Smooth muscle cell (in vitro differentiated cells): ENCODE data around the gene SCARB1. TPM values are rescaled to one million over a fixed set of nuclear protein-coding genes. Genes with fewer than 3 reads are reported as not detected.

Experiments used
- DNase-seq: peaks from one replicate; lab custom pipeline; 2025; ENCODE audit not compliant: unreplicated experiment; lab: John Stamatoyannopoulos, UW
- H2AFZ ChIP-seq: fragments of 200-600 bp; sonication (generic); 2 replicates; pipeline ENCODE4 v1.6.0; 2016; ENCODE audit warnings: antibody characterized with exemption, low read depth, mild to moderate bottlenecking
- H3F3A ChIP-seq: fragments of 200-600 bp; sonication (generic); 2 replicates; pipeline ENCODE4 v1.6.0; 2017; ENCODE audit warnings: antibody characterized with exemption, low read depth
- H3K27ac ChIP-seq: fragments of 200-600 bp; sonication (generic); 2 replicates; pipeline ENCODE4 v1.5.1; 2016; ENCODE audit warnings: low read depth, mild to moderate bottlenecking
- H3K27me3 ChIP-seq: fragments of 200-600 bp; sonication (generic); 2 replicates; pipeline ENCODE4 v1.6.1; 2016; ENCODE audit warnings: low read depth, mild to moderate bottlenecking
- H3K36me3 ChIP-seq: fragments of 200-600 bp; sonication (generic); 2 replicates; pipeline ENCODE4 v1.5.1; 2016; ENCODE audit warnings: low read depth
- H3K4me1 ChIP-seq: fragments of 200-600 bp; sonication (generic); 2 replicates; pipeline ENCODE4 v1.5.1; 2016; ENCODE audit warnings: low read depth
- H3K4me2 ChIP-seq: fragments of 200-600 bp; sonication (generic); 2 replicates; pipeline ENCODE4 v1.6.0; 2016; ENCODE audit warnings: mild to moderate bottlenecking
- H3K4me3 ChIP-seq: fragments of 200-600 bp; sonication (generic); 2 replicates; pipeline ENCODE4 v1.5.1; 2016; ENCODE audit warnings: mild to moderate bottlenecking
- H3K79me2 ChIP-seq: fragments of 200-600 bp; sonication (generic); 2 replicates; pipeline ENCODE4 v1.6.0; 2016; ENCODE audit warnings: low read depth, mild to moderate bottlenecking
- H3K9ac ChIP-seq: fragments of 200-600 bp; sonication (generic); 2 replicates; pipeline ENCODE4 v1.6.0; 2016; ENCODE audit warnings: low read depth
- H3K9me3 ChIP-seq: fragments of 200-600 bp; sonication (generic); replicated peaks from 2 replicates; pipeline ENCODE4 v1.5.1; 2016; ENCODE audit warnings: low read depth
- H4K20me1 ChIP-seq: fragments of 200-600 bp; sonication (generic); 2 replicates; pipeline ENCODE4 v1.6.0; 2016; ENCODE audit warnings: low read depth
- CTCF ChIP-seq: fragments of 200-600 bp; sonication (generic); IDR thresholded peaks from 2 replicates; pipeline ENCODE4 v1.5.1; 2017; ENCODE audit warnings: borderline replicate concordance, mild to moderate bottlenecking, antibody characterized with exemption; ENCODE audit not compliant: insufficient read depth, poor library complexity, severe bottlenecking
- WGBS: methylation state at CpG from one replicate; pipeline ENCODE4 v1.1.7; 2016; ENCODE audit warnings: low lambda C conversion rate; 5-methylcytosine and 5-hydroxymethylcytosine counted together
- polyA plus RNA-seq: library from polyadenylated mRNA; unstranded; fragments of >200 nt; fragmentation: Nextera tagmentation; extraction: Ambion mirVana; gene quantifications from 2 replicates; pipeline ENCODE4 v1.2.1, GENCODE V29; 2016
- total RNA-seq: library from RNA; depleted of rRNA; stranded (reverse); fragments of >200 nt; gene quantifications from 2 replicates; pipeline ENCODE4 v1.2.3, GENCODE V29; 2014

SCARB1 gene
- total and polyA plus RNA-seq, 2 experiments from 2014 or later: 6.8 to 10.1 TPM

GRCh38 chr12:124745891-124746570 is 117.6 kb downstream of the SCARB1 start:
- Histone ChIP-seq H2AFZ (peak overlapping the region; percentile 56), H3K36me3 (no peaks in the 10 kb centered on the region), H3K4me2 (peak overlapping the region; percentile 20), H3K4me3 (no peak overlapping the region), H3K9ac (peak overlapping the region; percentile 22), H3K27me3 (no peaks in the 10 kb centered on the region), H3F3A (peaks cover 38% of the 10 kb centered on the region), H3K27ac (peak overlapping the region; percentile 72), H3K9me3 (no peaks in the 10 kb centered on the region), H3K4me1 (peaks cover 3% of the 10 kb centered on the region), H3K79me2 (no peaks in the 10 kb centered on the region), H4K20me1 (no peaks in the 10 kb centered on the region)
- peak; percentile 32 for DNase-seq
- TF ChIP-seq CTCF: no peak
- WGBS: 9% methylated on average over 24 of the region's 25 CpGs

- no peak for TF ChIP-seq CTCF
- Histone ChIP-seq H3K9me3 (no peaks in the 10 kb centered on the region), H3K27me3 (no peaks in the 10 kb centered on the region), H3K36me3 (no peaks in the 10 kb centered on the region), H3K4me1 (peaks cover 3% of the 10 kb centered on the region), H2AFZ (peak overlapping the region; percentile 56), H3K27ac (peak overlapping the region; percentile 72), H3F3A (peaks cover 40% of the 10 kb centered on the region), H3K4me3 (no peak overlapping the region), H3K9ac (peak overlapping the region; percentile 22), H4K20me1 (no peaks in the 10 kb centered on the region), H3K4me2 (peak overlapping the region; percentile 20), H3K79me2 (no peaks in the 10 kb centered on the region)
- 36% methylated on average over 5 of the region's 5 CpGs for WGBS
- DNase-seq: no peak
Observed at GRCh38 chr12:124745465-124745890, 118.2 kb downstream of the SCARB1 start.

- no peaks in the 10 kb centered on the region for H3K79me2 ChIP-seq
- H2AFZ ChIP-seq: no peak overlapping the region
- no peak overlapping the region for H3K4me3 ChIP-seq
- no peaks in the 10 kb centered on the region for H4K20me1 ChIP-seq
- no peaks in the 10 kb centered on the region for H3K9me3 ChIP-seq
- 96% methylated on average over 13 of the region's 15 CpGs for WGBS
- H3K4me2 ChIP-seq: no peak overlapping the region
- no peaks in the 10 kb centered on the region for H3K36me3 ChIP-seq
- H3K27me3 ChIP-seq: no peaks in the 10 kb centered on the region
- no peak for TF ChIP-seq CTCF
- DNase-seq: no peak
- no peak overlapping the region for H3K9ac ChIP-seq
- no peak overlapping the region for H3K27ac ChIP-seq
- peaks cover 42% of the 10 kb centered on the region for H3F3A ChIP-seq
- H3K4me1 ChIP-seq: peaks cover 3% of the 10 kb centered on the region
Observed at GRCh38 chr12:124744659-124745464, 118.8 kb downstream of the SCARB1 start.
